H1 (cell line): ENCODE results near the gene GAGE12E. TPM values are rescaled to one million over a fixed set of nuclear protein-coding genes. Genes with fewer than 3 reads are reported as not detected.
"Not testable (repeated sequence)": the region's sequence is repeated elsewhere in the genome, so short reads cannot be mapped to it uniquely, and the experiment has no call there.

Source experiments
- CTCF ChIA-PET: fragments of 300-600 bp; sonication (Branson Sonifier 250); formaldehyde crosslinking; loops from one replicate; lab custom pipeline; 2021; ENCODE audit not compliant: partially characterized antibody; lab: Charles Lee
- POLR2A ChIA-PET: fragments of 300-600 bp; sonication (Branson Sonifier 250); formaldehyde crosslinking; loops from one replicate; lab custom pipeline; 2021; ENCODE audit warnings: inconsistent platforms; ENCODE audit not compliant: partially characterized antibody; lab: Charles Lee
- DNase-seq, 2 experiments: peaks; one replicate each; pipeline versions ENCODE4 v3.0.0 to v3.0.0-alpha.2; 2010 to 2022; ENCODE audit warnings: low spot score in 2 of 2, low read depth in 1 of 2, mixed read lengths in 1 of 2
- FAIRE-seq: peaks from 2 replicates; lab custom pipeline; 2011; peaks lifted over from hg19 to GRCh38; lab: Jason Lieb, UNC
- H2AFZ ChIP-seq: 2 replicates; pipeline ENCODE4 v1.8.1; 2012; ENCODE audit warnings: low read length, inconsistent platforms
- H2AK5ac ChIP-seq: 2 replicates; pipeline ENCODE4 v1.6.1; 2013; ENCODE audit warnings: low read depth, low read length
- H2BK120ac ChIP-seq: replicated peaks from 2 replicates; pipeline ENCODE3; 2013; ENCODE audit warnings: low read depth, low read length, inconsistent platforms
- H2BK12ac ChIP-seq: 2 replicates; pipeline ENCODE4 v1.6.1; 2013; ENCODE audit warnings: low read depth, low read length
- H2BK15ac ChIP-seq: 2 replicates; pipeline ENCODE4 v1.6.1; 2013; ENCODE audit warnings: low read length
- H2BK20ac ChIP-seq: 2 replicates; pipeline ENCODE4 v1.6.1; 2013; ENCODE audit warnings: low read length
- H2BK5ac ChIP-seq: 2 replicates; pipeline ENCODE4 v1.6.1; 2013; ENCODE audit warnings: low read depth, low read length
- H3K14ac ChIP-seq: 2 replicates; pipeline ENCODE4 v1.6.1; 2013; ENCODE audit warnings: inconsistent platforms; ENCODE audit not compliant: insufficient read length
- H3K18ac ChIP-seq: 2 replicates; pipeline ENCODE4 v1.6.1; 2013; ENCODE audit warnings: low read length; ENCODE audit errors: extremely low read depth
- H3K23ac ChIP-seq: 2 replicates; pipeline ENCODE4 v1.6.1; 2013; ENCODE audit warnings: inconsistent platforms; ENCODE audit not compliant: insufficient read length
- H3K23me2 ChIP-seq: 2 replicates; pipeline ENCODE4 v1.6.1; 2013; ENCODE audit warnings: low read depth, low read length
- H3K27ac ChIP-seq: 2 replicates; pipeline ENCODE4 v1.6.1; 2011; ENCODE audit warnings: low read depth, low read length, inconsistent platforms
- H3K27me3 ChIP-seq, 4 experiments: replicated peaks in 1 of 4; 1 replicate in 1 of 4; 2 replicates in 3 of 4; pipeline versions ENCODE4 v1.6.1 to v1.8.1; 2011 to 2013; ENCODE audit warnings: low read length in 3 of 4, mild to moderate bottlenecking in 3 of 4, inconsistent platforms in 2 of 4, mixed read lengths in 2 of 4, moderate library complexity in 1 of 4; ENCODE audit not compliant: control insufficient read depth in 3 of 4, insufficient read depth in 3 of 4; ENCODE audit errors: extremely low read depth in 1 of 4
- H3K36me3 ChIP-seq, 4 experiments: 2 replicates each; pipeline versions ENCODE4 v1.6.1 to v1.8.1; 2011 to 2013; ENCODE audit warnings: mild to moderate bottlenecking in 4 of 4, low read length in 3 of 4, moderate library complexity in 2 of 4, control low read depth in 1 of 4, inconsistent platforms in 1 of 4; ENCODE audit not compliant: insufficient read depth in 4 of 4, control insufficient read depth in 2 of 4
- H3K4ac ChIP-seq: replicated peaks from 2 replicates; pipeline ENCODE3; 2013; ENCODE audit warnings: low read length, low read depth, mixed read lengths, inconsistent platforms; ENCODE audit not compliant: insufficient read length
- H3K4me1 ChIP-seq, 4 experiments: replicated peaks in 1 of 4; 1 replicate in 1 of 4; 2 replicates in 3 of 4; pipeline versions ENCODE4 v1.6.1 to v1.8.1; 2011 to 2013; ENCODE audit warnings: low read length in 3 of 4, inconsistent platforms in 2 of 4, mixed read lengths in 1 of 4; ENCODE audit not compliant: insufficient read depth in 4 of 4, control insufficient read depth in 3 of 4
- H3K4me2 ChIP-seq, 2 experiments: 2 replicates each; pipeline versions ENCODE4 v1.6.1 to v1.8.1; 2011 to 2013; ENCODE audit warnings: low read depth in 2 of 2, low read length in 2 of 2, control low read depth in 1 of 2, inconsistent platforms in 1 of 2, mild to moderate bottlenecking in 1 of 2; ENCODE audit not compliant: insufficient read depth in 1 of 2
- H3K4me3 ChIP-seq, 4 experiments: fragments of 200-600, 300-600 bp in 1 of 4; sonication (generic), shearing (Covaris generic), sonication (Bioruptor Twin) in 1 of 4; 2 replicates each; pipeline versions ENCODE4 v1.5.1 to v1.8.1; 2011 to 2016; ENCODE audit warnings: low read length in 4 of 4, low read depth in 3 of 4, control low read depth in 2 of 4, inconsistent platforms in 2 of 4, mild to moderate bottlenecking in 2 of 4, mixed read lengths in 1 of 4, moderate library complexity in 1 of 4; ENCODE audit not compliant: insufficient read depth in 2 of 4; ENCODE audit errors: extremely low read depth in 1 of 4
- H3K56ac ChIP-seq: replicated peaks from 2 replicates; pipeline ENCODE3; 2013; ENCODE audit warnings: low read depth, mild to moderate bottlenecking, mixed read lengths, low read length, inconsistent platforms; ENCODE audit not compliant: insufficient read length
- H3K79me1 ChIP-seq: 2 replicates; pipeline ENCODE4 v1.6.1; 2013; ENCODE audit warnings: low read depth, low read length, control low read depth
- H3K79me2 ChIP-seq, 2 experiments: 2 replicates each; pipeline versions ENCODE4 v1.6.1 to v1.8.1; 2012 to 2013; ENCODE audit warnings: low read length in 2 of 2, mild to moderate bottlenecking in 2 of 2, inconsistent platforms in 1 of 2; ENCODE audit not compliant: insufficient read depth in 2 of 2, control insufficient read depth in 1 of 2
- H3K9ac ChIP-seq, 4 experiments: replicated peaks in 1 of 4; 1 replicate in 1 of 4; 2 replicates in 3 of 4; pipeline versions ENCODE4 v1.6.1 to v1.8.1; 2011 to 2013; ENCODE audit warnings: low read depth in 3 of 4, low read length in 3 of 4, control low read depth in 2 of 4, mild to moderate bottlenecking in 2 of 4, moderate library complexity in 2 of 4, inconsistent platforms in 1 of 4; ENCODE audit errors: extremely low read depth in 1 of 4
- H3K9me3 ChIP-seq, 2 experiments: 2 replicates each; pipeline versions ENCODE4 v1.6.1 to v1.8.1; 2012 to 2013; ENCODE audit warnings: mild to moderate bottlenecking in 2 of 2, moderate library complexity in 2 of 2, control low read depth in 1 of 2, inconsistent platforms in 1 of 2, low read depth in 1 of 2, low read length in 1 of 2, mixed read lengths in 1 of 2; ENCODE audit not compliant: insufficient read depth in 2 of 2
- H4K20me1 ChIP-seq, 2 experiments: replicated peaks in 1 of 2; 2 replicates each; pipeline versions ENCODE3 to v1.8.1; 2011 to 2013; ENCODE audit warnings: inconsistent platforms in 2 of 2, low read length in 2 of 2, mild to moderate bottlenecking in 1 of 2; ENCODE audit not compliant: insufficient read depth in 2 of 2, control insufficient read depth in 1 of 2
- H4K5ac ChIP-seq: 2 replicates; pipeline ENCODE4 v1.6.1; 2013; ENCODE audit warnings: low read length, low read depth, mixed read lengths, inconsistent platforms; ENCODE audit not compliant: insufficient read length
- H4K8ac ChIP-seq: 2 replicates; pipeline ENCODE4 v1.8.0; 2013; ENCODE audit warnings: mild to moderate bottlenecking, moderate library complexity, low read length, inconsistent platforms; ENCODE audit not compliant: insufficient read depth; ENCODE audit errors: extremely low read depth
- H4K91ac ChIP-seq: replicated peaks from 2 replicates; pipeline ENCODE3; 2013; ENCODE audit warnings: low read length, mixed read lengths, inconsistent platforms; ENCODE audit not compliant: insufficient read length
- WGBS, 2 experiments: shearing (Covaris generic) in 1 of 2; methylation state at CpG; one replicate each; pipeline versions ENCODE4 v1.1.6 to v1.1.7; 2013 to 2015; ENCODE audit warnings: low lambda C conversion rate in 2 of 2, mixed read lengths in 2 of 2, inconsistent platforms in 1 of 2, low coverage in 1 of 2, missing lambda C conversion rate in 1 of 2; ENCODE audit not compliant: insufficient replicate concordance in 2 of 2, insufficient coverage in 1 of 2, insufficient read length in 1 of 2; ENCODE audit errors: extremely low coverage in 1 of 2, missing lambda C conversion rate in 1 of 2; 5-methylcytosine and 5-hydroxymethylcytosine counted together
- polyA plus RNA-seq, 7 experiments: library from polyadenylated mRNA; depleted of rRNA in 3 of 7; stranded (reverse) in 5 of 7; unstranded in 2 of 7; fragments of >200 nt in 5 of 7; fragments of 200-250 nt in 2 of 7; gene quantifications; 1 replicate in 5 of 7; 2 replicates in 1 of 7; 4 replicates in 1 of 7; pipeline versions ENCODE4 v1.2.1 to v1.2.3, GENCODE V29; 2011 to 2013; ENCODE audit warnings: missing spikeins in 2 of 7, mixed read lengths in 2 of 7
- total RNA-seq: library from RNA; stranded (reverse); fragmentation: NEBNext Ultra II Directional; extraction: Animal tissue kit (Norgen Biotek cat#: 25700); gene quantifications from 2 replicates; pipeline ENCODE4 v1.2.1, GENCODE V29; 2021

The GAGE12E gene
- total and polyA plus RNA-seq, 2 of the 8 experiments (the other 6 are each of a cell fraction or from before 2014, with no cell fraction given): not detected

- DNase-seq, H3K36me3 ChIP-seq, POLR2A ChIA-PET, H2BK20ac ChIP-seq, H2BK5ac ChIP-seq, FAIRE-seq, H4K5ac ChIP-seq, H3K14ac ChIP-seq, H3K27ac ChIP-seq, H3K4me2 ChIP-seq, H3K4me1 ChIP-seq, H3K9me3 ChIP-seq, H3K18ac ChIP-seq, H3K4ac ChIP-seq, H2AK5ac ChIP-seq, H2BK12ac ChIP-seq, H3K9ac ChIP-seq, H3K56ac ChIP-seq, H2AFZ ChIP-seq, H4K20me1 ChIP-seq, CTCF ChIA-PET, H3K27me3 ChIP-seq, H3K79me1 ChIP-seq, H4K91ac ChIP-seq, H2BK15ac ChIP-seq, H3K4me3 ChIP-seq, H3K79me2 ChIP-seq, H3K23ac ChIP-seq, H4K8ac ChIP-seq, H3K23me2 ChIP-seq, H2BK120ac ChIP-seq: not testable (repeated sequence)
- WGBS, 2 experiments: no CpG with 5 or more reads among the region's 16 CpGs
Observed at GRCh38 chrX:49531877-49532276, 19.2 kb upstream of the GAGE12E start, which contains the start of gene GAGE12C. TSS of gene GAGE12C (plus strand) at chrX:49532177. CDS start at chrX:49533332, 1,155 bp downstream.

- H3K56ac ChIP-seq, H3K4ac ChIP-seq, DNase-seq, H3K14ac ChIP-seq, H2AK5ac ChIP-seq, H3K27ac ChIP-seq, H3K36me3 ChIP-seq, H2BK5ac ChIP-seq, H3K23me2 ChIP-seq, H4K91ac ChIP-seq, H3K79me1 ChIP-seq, H4K5ac ChIP-seq, H2BK120ac ChIP-seq, H2BK12ac ChIP-seq, H3K9me3 ChIP-seq, H2BK15ac ChIP-seq, FAIRE-seq, H3K4me2 ChIP-seq, H4K8ac ChIP-seq, H2BK20ac ChIP-seq, H3K18ac ChIP-seq, H3K4me1 ChIP-seq, H3K23ac ChIP-seq, H3K27me3 ChIP-seq, H3K4me3 ChIP-seq, CTCF ChIA-PET, H2AFZ ChIP-seq, H3K79me2 ChIP-seq, POLR2A ChIA-PET, H3K9ac ChIP-seq, H4K20me1 ChIP-seq: not testable (repeated sequence)
- no CpG with 5 or more reads among the region's 16 CpGs for whole genome bisulfite sequencing, 2 experiments
Observed at GRCh38 chrX:49541433-49541832, 9.7 kb upstream of the GAGE12E start, which contains the start of gene GAGE12D. TSS of gene GAGE12D (plus strand) at chrX:49541733. CDS start at chrX:49542888, 1,155 bp downstream.
